Glutamatergic neuron (in vitro differentiated cells): ENCODE measurements around the gene CIAO3. TPM values are rescaled to one million over a fixed set of nuclear protein-coding genes. Genes with fewer than 3 reads are reported as not detected.

Experiments
- DNase-seq: peaks from one replicate; pipeline ENCODE4 v3.0.0; 2022
- H3K27ac Mint-ChIP-seq: one replicate; pipeline ENCODE4 v1.8.0; 2020; ENCODE audit warnings: mild to moderate bottlenecking, mixed read lengths, inconsistent platforms; ENCODE audit not compliant: unreplicated experiment
- H3K27me3 Mint-ChIP-seq: one replicate; pipeline ENCODE4 v1.8.0; 2020; ENCODE audit warnings: mild to moderate bottlenecking, moderate library complexity, mixed read lengths, inconsistent platforms; ENCODE audit not compliant: unreplicated experiment
- H3K36me3 Mint-ChIP-seq: one replicate; pipeline ENCODE4 v1.8.0; 2020; ENCODE audit warnings: mild to moderate bottlenecking, mixed read lengths, inconsistent platforms; ENCODE audit not compliant: unreplicated experiment
- H3K4me1 Mint-ChIP-seq: one replicate; pipeline ENCODE4 v1.8.0; 2020; ENCODE audit warnings: mild to moderate bottlenecking, low read depth, mixed read lengths, inconsistent platforms; ENCODE audit not compliant: unreplicated experiment
- H3K4me3 Mint-ChIP-seq: one replicate; pipeline ENCODE4 v1.8.0; 2020; ENCODE audit warnings: mild to moderate bottlenecking, mixed read lengths, inconsistent platforms; ENCODE audit not compliant: unreplicated experiment
- H3K9me3 Mint-ChIP-seq: one replicate; pipeline ENCODE4 v1.8.0; 2020; ENCODE audit warnings: mild to moderate bottlenecking, moderate library complexity, mixed read lengths, inconsistent platforms; ENCODE audit not compliant: unreplicated experiment
- CTCF ChIP-seq: fragments of 200-600 bp; sonication (generic); IDR thresholded peaks from one replicate; pipeline ENCODE4 v1.5.0; 2021; ENCODE audit not compliant: partially characterized antibody, unreplicated experiment
- total RNA-seq: library from RNA; stranded (reverse); fragmentation: NEBNext Ultra II Directional; extraction: Animal tissue kit (Norgen Biotek cat#: 25700); gene quantifications from one replicate; pipeline ENCODE4 v1.2.1, GENCODE V29; 2021; ENCODE audit not compliant: unreplicated experiment

CIAO3 gene
- total RNA-seq, 1 donor from 2014 or later: 49.5 TPM

- Mint-ChIP-seq H3K27ac (peak overlapping the region; percentile 82), H3K36me3 (peaks cover 5% of the 10 kb centered on the region), H3K27me3 (peaks cover 3% of the 10 kb centered on the region), H3K4me1 (peaks cover 13% of the 10 kb centered on the region), H3K9me3 (peaks cover 8% of the 10 kb centered on the region), H3K4me3 (peak overlapping the region; percentile 10)
- no peak for DNase-seq
- no peak for TF ChIP-seq CTCF
Observed at GRCh38 chr16:752007-752312, 11.2 kb upstream of the CIAO3 start.

GRCh38 chr16:751152-752006 is 10.6 kb upstream of the CIAO3 start:
- Mint-ChIP-seq H3K9me3 (peaks cover 7% of the 10 kb centered on the region), H3K36me3 (peaks cover 2% of the 10 kb centered on the region), H3K27me3 (peaks cover 3% of the 10 kb centered on the region), H3K4me1 (peaks cover 13% of the 10 kb centered on the region), H3K4me3 (peak overlapping the region; percentile 18), H3K27ac (peak overlapping the region; percentile 82)
- no peak for TF ChIP-seq CTCF
- no peak for DNase-seq

- TF ChIP-seq CTCF: no peak
Observed at GRCh38 chr16:750485-750884, 9.7 kb upstream of the CIAO3 start.

GRCh38 chr16:749010-749409 is 8.2 kb upstream of the CIAO3 start:
- peaks cover 5% of the 10 kb centered on the region for H3K9me3 Mint-ChIP-seq
- peaks cover 13% of the 10 kb centered on the region for H3K4me1 Mint-ChIP-seq
- H3K36me3 Mint-ChIP-seq: no peaks in the 10 kb centered on the region
- DNase-seq: no peak
- no peak for TF ChIP-seq CTCF
- H3K27ac Mint-ChIP-seq: no peak overlapping the region
- no peak overlapping the region for H3K4me3 Mint-ChIP-seq
- H3K27me3 Mint-ChIP-seq: peaks cover 3% of the 10 kb centered on the region

More at GRCh38 chr16:750485-750884, 9.7 kb upstream of the CIAO3 start:
- peaks cover 3% of the 10 kb centered on the region for H3K27me3 Mint-ChIP-seq
- no peak overlapping the region for H3K27ac Mint-ChIP-seq
- DNase-seq: no peak
- H3K9me3 Mint-ChIP-seq: peaks cover 5% of the 10 kb centered on the region
- H3K36me3 Mint-ChIP-seq: no peaks in the 10 kb centered on the region
- peaks cover 13% of the 10 kb centered on the region for H3K4me1 Mint-ChIP-seq
- no peak overlapping the region for H3K4me3 Mint-ChIP-seq

GRCh38 chr16:747978-748746 is 7.4 kb upstream of the CIAO3 start:
- H3K9me3 Mint-ChIP-seq: peaks cover 5% of the 10 kb centered on the region
- peaks cover 13% of the 10 kb centered on the region for H3K4me1 Mint-ChIP-seq

More at GRCh38 chr16:747978-748746, 7.4 kb upstream of the CIAO3 start:
- Mint-ChIP-seq H3K27ac (no peak overlapping the region), H3K27me3 (peaks cover 3% of the 10 kb centered on the region), H3K4me3 (no peak overlapping the region), H3K36me3 (no peaks in the 10 kb centered on the region)
- no peak for DNase-seq
- TF ChIP-seq CTCF: no peak
